Prostate gland (tissue), 2 donors: Measurements from ENCODE around the gene TMEM222. TPM values are rescaled to one million over a fixed set of nuclear protein-coding genes. Genes with fewer than 3 reads are reported as not detected.

ENCODE experiments used
- DNase-seq: peaks from one replicate; pipeline ENCODE4 v3.0.0-alpha.2; 2019; ENCODE audit warnings: low spot score
- H3K27ac ChIP-seq, 2 donors: fragments of 200-600 bp; sonication (generic); 2 replicates each; pipeline ENCODE4 v1.5.1; 2017 to 2019
- H3K27me3 ChIP-seq: fragments of 200-600 bp; sonication (generic); replicated peaks from 2 replicates; pipeline ENCODE4 v1.5.1; 2019; ENCODE audit not compliant: insufficient read depth
- H3K36me3 ChIP-seq, 2 donors: fragments of 200-600 bp; sonication (generic); 1 replicate in 1 of 2; 2 replicates in 1 of 2; pipeline versions ENCODE4 v1.5.1 to v1.8.1; 2017 to 2019
- H3K4me1 ChIP-seq: fragments of 200-600 bp; sonication (generic); replicated peaks from 2 replicates; pipeline ENCODE4 v1.5.1; 2019
- H3K4me3 ChIP-seq, 2 donors: fragments of 200-600 bp; sonication (generic); 2 replicates each; pipeline ENCODE4 v1.5.1; 2017 to 2019
- H3K9me3 ChIP-seq: fragments of 200-600 bp; sonication (generic); 2 replicates; pipeline ENCODE4 v1.5.1; 2017
- CTCF ChIP-seq, 4 experiments: fragments of 200-600 bp in 2 of 4; fragments of 450-650 bp in 2 of 4; sonication (generic) in 2 of 4; IDR thresholded peaks; 1 replicate in 3 of 4; 2 replicates in 1 of 4; pipeline ENCODE4 v1.5.1; 2016 to 2019; ENCODE audit warnings: antibody characterized with exemption in 4 of 4, mild to moderate bottlenecking in 2 of 4, moderate library complexity in 2 of 4
- POLR2A ChIP-seq: fragments of 450-650 bp; IDR thresholded peaks from one replicate; pipeline ENCODE4 v1.6.1; 2016; ENCODE audit warnings: antibody characterized with exemption, mild to moderate bottlenecking
- POLR2AphosphoS5 ChIP-seq: sonication (generic); formaldehyde crosslinking; IDR thresholded peaks from one replicate; pipeline ENCODE4 v1.6.1; 2017; ENCODE audit warnings: antibody characterized with exemption
- WGBS: methylation state at CpG from one replicate; pipeline ENCODE4 v1.1.5; 2018; 5-methylcytosine and 5-hydroxymethylcytosine counted together
- intact Hi-C: fragments of 100-400 bp; cut with DNase I; formaldehyde crosslinking; loops from one replicate; pipeline ENCODE4 v1.14.2; 2022
- total RNA-seq, 2 donors: library from RNA; depleted of rRNA; stranded (reverse); fragments of >200 nt; gene quantifications; one replicate each; pipeline ENCODE4 v1.1.0, GENCODE V29; 2016

TMEM222 gene
- total RNA-seq, 2 donors from 2014 or later = 49.6 to 59.5 TPM

- intact Hi-C loops = no loop called here
- H3K27ac ChIP-seq = no peak within 1 kb of the TSS
- no peak for DNase-seq
These were observed 52.6 kb downstream of the TMEM222 start, which contains the start of gene FCN3 for GRCh38 chr1:27374362-27375086. TSS of gene FCN3 (minus strand) at chr1:27374824. CDS start at chr1:27374818, 6 bp downstream.

GRCh38 chr1:27377760-27378495 is 56.0 kb downstream of the TMEM222 start:
- Histone ChIP-seq H3K4me1 (peaks cover 2% of the 10 kb centered on the region), H3K9me3 (no peaks in the 10 kb centered on the region), H3K27ac (peak overlapping the region in 1 of 2 donors; percentile 48), H3K36me3 (no peaks in the 10 kb centered on the region), H3K4me3 (no peak overlapping the region), H3K27me3 (no peaks in the 10 kb centered on the region)
- 55% methylated on average over 12 of the region's 12 CpGs for WGBS
- TF ChIP-seq POLR2AphosphoS5 (peak; percentile 29), POLR2A (no peak)
- peak; percentile 47 for DNase-seq
- intact Hi-C loops = no loop called here

More at GRCh38 chr1:27374362-27375086, 52.6 kb downstream of the TMEM222 start, which contains the start of gene FCN3:
- Histone ChIP-seq H3K4me1 (no peaks in the 10 kb centered on the region), H3K9me3 (no peaks in the 10 kb centered on the region), H3K36me3 (no peaks in the 10 kb centered on the region), H3K27me3 (no peaks in the 10 kb centered on the region), H3K4me3 (no peak within 1 kb of the TSS)
- TF ChIP-seq CTCF (IDR thresholded peaks at IDR 0.05) (no peak), POLR2A (no peak)
- 87% methylated on average over 4 of the region's 4 CpGs for WGBS

GRCh38 chr1:27379564-27380122 is 57.7 kb downstream of the TMEM222 start:
- intact Hi-C loops = loop anchor here (10.0 kb wide), 1 partner anchor 275 kb away; no protein-coding TSS in a partner anchor
- Histone ChIP-seq H3K4me1 (peaks cover 4% of the 10 kb centered on the region), H3K27me3 (no peaks in the 10 kb centered on the region), H3K4me3 (no peak overlapping the region), H3K9me3 (no peaks in the 10 kb centered on the region), H3K36me3 (no peaks in the 10 kb centered on the region), H3K27ac (peak overlapping the region; percentile 4 to 48)
- TF ChIP-seq POLR2AphosphoS5 (peak; percentile 46), CTCF (IDR thresholded peaks at IDR 0.05) (no peak), POLR2A (no peak)
- peak; percentile 52 for DNase-seq
- WGBS = 49% methylated on average over 11 of the region's 11 CpGs

- 83% methylated on average over 4 of the region's 4 CpGs for WGBS
- H3K4me1 ChIP-seq = peaks cover 4% of the 10 kb centered on the region
- no peaks in the 10 kb centered on the region for H3K36me3 ChIP-seq
- no peaks in the 10 kb centered on the region for H3K9me3 ChIP-seq
- no peaks in the 10 kb centered on the region for H3K27me3 ChIP-seq
- no peak for TF ChIP-seq POLR2A
- TF ChIP-seq CTCF (IDR thresholded peaks at IDR 0.05) = no peak
- TF ChIP-seq POLR2AphosphoS5 = no peak
- intact Hi-C loops = loop anchor here (10.0 kb wide), 1 partner anchor 275 kb away; no protein-coding TSS in a partner anchor
- DNase-seq = no peak
- H3K27ac ChIP-seq = peak overlapping the region; percentile 4 to 48
- H3K4me3 ChIP-seq = no peak overlapping the region
These were observed 58.3 kb downstream of the TMEM222 start for GRCh38 chr1:27380224-27380623.
